GM19238 (cell line): ENCODE measurements around the gene INHBB.

Source experiments
- DNase-seq: peaks from one replicate; pipeline ENCODE4 v3.0.0; 2011; ENCODE audit warnings: low spot score; ENCODE audit not compliant: insufficient read length

INHBB gene

GRCh38 chr2:120396013-120396860, 50.3 kb downstream of the INHBB start:
- DNase-seq, result no peak

GRCh38 chr2:120396861-120397811, 51.2 kb downstream of the INHBB start:
- no peak for DNase-seq

- no peak for DNase-seq
Observed at GRCh38 chr2:120398051-120398995, 52.4 kb downstream of the INHBB start.

GRCh38 chr2:120398996-120399888, 53.3 kb downstream of the INHBB start:
- no peak for DNase-seq

GRCh38 chr2:120399889-120400240, 53.9 kb downstream of the INHBB start:
- DNase-seq, result no peak

GRCh38 chr2:120400551-120400950, 54.6 kb downstream of the INHBB start:
- DNase-seq, result no peak
